ENCODE measurements around the gene FGFBP1. TPM values are rescaled to one million over a fixed set of nuclear protein-coding genes. Genes with fewer than 3 reads are reported as not detected.

FGFBP1 gene
- total RNA-seq, 1 donor from 2014 or later, result not detected

- ATAC-seq (ENCODE audit: poor library complexity), result no peak
- no peak for DNase-seq
- intact Hi-C loops (cut with DNase I), result no loop called here
These were observed 47.2 kb downstream of the FGFBP1 start for GRCh38 chr4:15891312-15891711.

- intact Hi-C loops (cut with DNase I), result no loop called here
- no peak for ATAC-seq (ENCODE audit: poor library complexity)
These were observed 48.2 kb downstream of the FGFBP1 start for GRCh38 chr4:15890246-15890829.

GRCh38 chr4:15888515-15888914 is 50.0 kb downstream of the FGFBP1 start:
- DNase-seq (no peak), ATAC-seq (ENCODE audit: poor library complexity) (no peak)
- intact Hi-C loops (cut with DNase I), result no loop called here

More at GRCh38 chr4:15890246-15890829, 48.2 kb downstream of the FGFBP1 start:
- DNase-seq, result no peak

Other genes starting within 250 kb of the FGFBP1 start
- 2.6 TPM for gene BST1, start 235.7 kb downstream of the FGFBP1 start, total RNA-seq
- gene CD38, start 160.4 kb downstream of the FGFBP1 start, total RNA-seq, result 2.5 TPM
- gene FGFBP2, start 24.4 kb upstream of the FGFBP1 start, total RNA-seq, result 2.0 TPM
- 2.1 TPM for gene PROM1, start 145.3 kb upstream of the FGFBP1 start, total RNA-seq